CD4-positive, alpha-beta T cell treated with Interferon alpha-2 for 1 hour (primary cell): ENCODE measurements around the gene FBXL15.
A peak's percentile ranks its signal among the peaks of the same experiment; 100 is the strongest.
"Not testable (repeated sequence)": the region's sequence is repeated elsewhere in the genome, so short reads cannot be mapped to it uniquely, and the experiment has no call there.

Source experiments
- DNase-seq, 2 donors: peaks; one replicate each; pipeline ENCODE4 v3.0.0-alpha.2; 2020 to 2022

FBXL15 gene

DNA sequence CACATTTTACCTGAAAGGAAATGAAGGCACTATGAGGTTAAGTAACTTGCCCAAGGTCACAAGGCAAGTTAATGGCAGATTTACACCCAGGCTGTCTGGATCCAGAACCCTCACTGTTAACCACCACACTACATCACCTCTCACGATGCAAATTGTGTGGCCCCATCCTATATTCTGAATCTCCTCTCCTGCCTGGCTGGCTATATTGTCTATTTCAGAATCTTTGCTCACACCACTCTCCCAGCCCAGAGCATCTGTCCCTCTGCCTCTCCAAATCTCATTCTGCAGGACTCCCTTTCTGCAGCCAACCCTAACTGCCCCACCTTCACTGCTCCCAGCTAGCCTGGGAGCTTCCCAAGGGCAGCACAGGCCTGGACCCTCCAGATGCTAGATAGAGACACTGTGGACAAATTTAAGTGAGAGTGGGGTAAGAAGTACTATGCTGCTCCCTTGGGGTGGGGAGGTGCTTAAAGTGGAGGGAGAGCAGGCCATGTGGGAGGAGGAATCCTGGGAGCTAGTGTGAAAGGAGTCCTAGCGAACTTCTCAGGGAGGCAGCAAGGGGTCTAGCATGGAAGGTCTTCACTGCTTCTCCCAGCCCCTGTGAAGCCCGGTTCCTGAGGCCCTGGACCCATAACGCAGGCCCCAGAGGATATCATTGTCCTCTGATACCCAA is 11.0 kb downstream of the FBXL15 start:
- DNase-seq = no peak

DNA sequence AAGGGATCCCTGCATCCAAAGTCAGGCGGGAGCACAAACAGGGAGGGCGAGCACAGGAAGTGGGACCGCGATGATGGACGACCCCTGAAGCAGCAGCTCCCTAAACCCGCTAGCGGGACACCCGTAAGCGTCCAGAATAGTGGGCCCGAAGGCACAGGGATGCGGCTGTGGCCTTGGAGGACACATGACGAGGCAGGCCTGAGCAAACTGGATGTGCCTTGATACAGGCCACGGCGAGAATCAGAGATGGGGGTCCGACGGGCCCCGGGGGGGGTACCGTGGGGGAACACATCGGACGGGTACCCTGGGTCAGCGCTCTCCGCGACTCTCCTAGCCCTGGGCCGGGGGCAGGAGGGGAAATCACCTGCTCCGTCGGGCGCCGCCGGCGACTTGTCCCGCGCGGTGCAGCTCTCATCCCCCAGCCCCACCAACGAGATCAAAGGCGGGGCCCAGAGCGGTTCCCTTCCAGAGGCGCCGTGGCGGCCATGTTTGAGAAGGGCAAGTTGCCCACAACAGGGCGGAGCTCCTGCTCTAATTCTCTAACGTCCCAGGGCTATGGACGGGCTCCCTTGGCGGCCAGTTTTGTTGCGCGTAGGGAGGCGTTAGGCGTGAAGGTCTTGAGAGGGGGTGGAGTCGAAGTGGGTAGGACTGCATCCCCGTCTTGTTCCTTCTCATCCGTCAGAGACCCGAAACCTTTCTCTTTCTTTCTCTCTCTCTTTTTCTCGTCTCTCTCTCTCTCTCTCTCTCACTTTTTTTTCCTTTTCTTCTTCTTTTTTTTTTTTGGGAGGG is 11.7 kb downstream of the FBXL15 start, which contains the start of gene CUEDC2:
Gene CUEDC2 (minus strand): TSS at position 413 of the 789 bp plus-strand sequence. CDS start 7,386 bp downstream, outside the sequence.
- DNase-seq = peak; percentile 93 to 97

- DNase-seq = no peak
These were observed 13.0 kb downstream of the FBXL15 start for GRCh38 chr10:102433619-102434046.

DNA sequence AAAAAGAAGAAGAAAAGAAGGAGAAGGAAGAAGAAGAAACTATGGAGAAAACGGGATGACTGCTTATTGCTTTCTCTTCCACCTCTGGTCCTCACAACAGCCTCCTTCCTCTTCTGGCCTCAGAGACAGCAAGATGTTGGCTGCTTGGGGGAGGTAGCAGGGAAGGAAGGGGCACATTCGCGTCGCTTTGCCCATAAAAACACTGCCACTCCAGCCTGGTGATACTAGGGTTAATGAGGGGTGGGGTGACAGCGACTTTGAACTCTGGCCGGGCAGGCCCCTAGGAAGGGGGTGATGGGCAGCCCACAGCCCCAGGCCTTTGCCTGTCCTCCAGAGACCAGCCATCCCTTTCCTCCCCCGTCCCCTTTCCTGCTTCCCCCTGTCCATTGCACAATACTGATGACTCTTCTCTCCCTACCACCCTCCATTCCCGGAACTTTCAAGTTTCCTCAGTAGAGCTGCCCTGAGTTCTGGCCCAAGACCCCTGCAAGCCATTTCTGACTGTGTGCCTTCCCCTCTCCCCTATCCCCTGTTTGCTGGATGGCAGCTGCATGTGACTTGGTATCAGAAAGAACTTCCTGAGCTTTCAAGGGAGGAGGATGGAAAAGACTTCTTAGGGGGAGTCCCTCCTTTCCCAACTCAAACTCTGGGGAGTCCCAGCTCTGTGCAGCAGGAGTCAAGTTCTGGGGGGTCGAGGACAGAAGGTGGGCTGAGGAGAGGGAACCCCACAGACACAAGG is 13.9 kb downstream of the FBXL15 start:
- DNase-seq = no peak

DNA sequence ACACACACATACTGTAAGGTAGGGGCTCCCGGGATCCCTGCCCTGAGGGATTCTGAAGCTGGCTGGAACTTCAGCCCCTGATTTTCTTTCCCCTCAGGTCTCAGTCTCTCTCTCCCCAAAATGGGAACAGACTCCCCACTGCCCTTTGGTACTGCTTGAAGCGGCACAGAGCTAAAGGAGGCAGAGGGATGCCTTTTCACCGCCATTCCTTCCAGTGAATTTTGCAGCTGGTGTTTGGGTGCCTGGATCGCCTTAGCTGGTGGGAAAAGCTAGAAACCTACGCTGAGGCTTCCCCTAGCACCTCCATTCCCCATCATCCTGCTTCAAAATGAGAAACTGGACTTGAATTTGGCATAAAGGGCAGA is 14.5 kb downstream of the FBXL15 start:
- DNase-seq = no peak

- DNase-seq = peak; percentile 19 to 58
These were observed 15.0 kb downstream of the FBXL15 start for GRCh38 chr10:102435529-102436233.

GRCh38 chr10:102436312-102436711 is 15.7 kb downstream of the FBXL15 start:
- no peak for DNase-seq

GRCh38 chr10:102437515-102437914 is 16.9 kb downstream of the FBXL15 start:
- no peak for DNase-seq

- DNase-seq = no peak
These were observed 17.7 kb downstream of the FBXL15 start for GRCh38 chr10:102438374-102438773.

DNA sequence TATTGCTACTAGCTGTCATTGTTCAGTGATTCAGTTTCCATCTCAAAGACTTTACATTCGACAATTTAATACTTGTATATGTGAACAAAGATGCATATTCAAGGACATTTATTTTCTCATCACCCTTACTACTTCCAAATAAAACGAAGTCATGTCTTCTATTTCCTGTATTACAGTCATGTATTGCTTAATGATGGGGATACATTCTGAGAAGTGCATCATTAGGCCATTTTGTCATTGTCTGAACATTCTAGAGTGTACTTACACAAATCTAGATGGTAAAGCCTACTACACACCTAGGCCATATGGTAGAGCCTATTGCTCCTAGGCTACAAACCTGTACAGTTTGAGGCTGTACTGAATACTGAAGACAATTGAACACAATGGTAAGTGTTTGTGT is 24.2 kb downstream of the FBXL15 start:
- no peak for DNase-seq

DNA sequence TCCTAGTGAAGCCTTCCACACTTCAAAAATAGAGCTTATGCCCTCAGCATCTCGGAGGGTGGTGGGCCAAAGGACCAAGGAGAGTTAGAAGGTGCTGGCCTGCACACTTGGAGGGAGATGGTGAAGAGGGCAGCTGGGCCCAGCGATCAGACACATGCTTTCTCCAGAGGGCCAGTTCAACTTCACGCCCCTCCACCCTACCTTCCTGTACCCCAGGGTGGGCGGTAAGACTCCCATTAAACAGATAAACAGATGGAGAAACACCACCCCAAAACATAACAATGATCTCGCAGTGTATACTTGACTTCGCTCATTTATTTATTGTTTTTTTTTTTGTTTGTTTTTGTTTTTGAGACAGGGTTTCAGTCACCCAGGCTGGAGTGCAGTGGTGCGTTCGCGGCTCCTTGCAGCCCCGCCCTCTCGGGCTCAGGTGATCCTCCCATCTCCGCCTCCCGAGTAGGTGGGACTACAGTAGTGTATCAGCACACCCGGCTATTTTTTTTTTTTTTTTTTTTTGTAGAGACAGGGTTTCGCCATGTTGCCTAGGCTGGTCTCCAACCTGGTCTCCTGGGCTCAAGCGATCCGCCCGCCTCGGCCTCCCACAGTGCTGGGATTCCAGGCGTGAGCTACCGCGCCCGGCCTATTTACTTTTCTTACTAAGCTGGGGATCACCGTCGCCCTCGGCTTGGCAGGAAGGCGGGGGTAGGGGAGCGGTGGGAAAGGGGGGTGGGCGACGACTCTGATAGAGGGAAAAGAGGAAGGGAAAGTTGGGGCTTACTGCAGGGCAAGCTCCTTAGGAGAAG is 28.9 kb downstream of the FBXL15 start:
- peak; percentile 89 to 92 for DNase-seq

DNA sequence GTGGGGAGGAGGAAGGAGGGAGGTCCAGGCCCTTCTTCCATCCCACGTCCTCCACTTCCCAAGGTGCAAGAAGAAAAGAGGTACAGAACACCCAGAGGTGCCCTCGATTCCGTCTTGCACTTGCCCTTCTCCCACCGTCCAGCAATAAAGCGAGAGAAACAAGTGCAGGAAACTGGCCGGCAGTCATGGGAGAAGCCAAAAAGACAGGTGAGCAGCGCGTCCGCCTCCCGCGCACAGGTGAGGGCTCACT is 29.4 kb downstream of the FBXL15 start:
- DNase-seq = no peak

- peak; percentile 91 to 94 for DNase-seq
These were observed 29.9 kb downstream of the FBXL15 start for GRCh38 chr10:102450374-102451104.

DNA sequence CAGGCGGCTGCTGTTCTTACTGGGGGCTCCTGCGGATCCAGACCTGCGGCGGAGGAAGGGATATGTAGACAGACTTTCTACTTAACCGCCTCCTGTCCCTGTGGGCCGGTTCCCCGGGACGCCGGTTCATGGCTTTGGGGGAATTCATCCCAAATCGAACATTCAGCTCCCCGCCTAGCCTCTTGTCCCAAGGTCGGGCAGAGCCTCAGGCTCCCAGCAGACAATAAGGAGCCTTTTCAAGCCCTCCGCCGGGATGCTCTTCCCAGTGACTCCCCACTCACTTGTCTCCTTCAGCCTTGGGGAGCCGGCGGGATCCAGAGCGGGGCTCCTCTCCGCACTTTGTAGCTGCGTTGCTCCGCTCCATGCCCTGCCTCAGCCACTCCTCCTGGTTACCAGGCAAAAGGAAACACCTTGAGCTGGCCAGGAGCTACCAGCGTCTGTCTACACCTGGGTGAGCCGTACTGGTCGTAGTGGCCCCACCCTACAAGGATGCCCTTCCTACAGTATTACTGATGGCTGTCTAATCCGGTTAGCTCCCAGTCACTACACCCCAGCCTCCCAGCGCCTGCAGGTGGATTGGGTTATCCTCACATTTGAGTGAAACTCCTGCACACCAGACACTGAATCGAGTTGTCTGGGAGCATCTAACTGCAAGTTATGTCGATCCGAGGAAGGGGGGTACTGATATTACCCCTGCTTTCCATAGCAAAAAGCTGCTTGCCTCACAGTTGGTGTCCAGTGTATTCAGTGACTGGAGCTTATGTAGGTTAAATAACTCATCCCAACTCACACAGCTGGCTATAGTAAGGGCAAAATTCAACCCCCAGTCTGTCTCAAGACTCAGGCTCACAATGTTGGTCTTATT is 30.7 kb downstream of the FBXL15 start, which contains the start of gene C10orf95:
Gene C10orf95 (minus strand): TSS at position 439 of the 865 bp plus-strand sequence. CDS start 450 bp downstream, outside the sequence.
- DNase-seq = no peak

- DNase-seq = peak; percentile 33 to 58
These were observed 32.2 kb downstream of the FBXL15 start for GRCh38 chr10:102452672-102453340.

DNA sequence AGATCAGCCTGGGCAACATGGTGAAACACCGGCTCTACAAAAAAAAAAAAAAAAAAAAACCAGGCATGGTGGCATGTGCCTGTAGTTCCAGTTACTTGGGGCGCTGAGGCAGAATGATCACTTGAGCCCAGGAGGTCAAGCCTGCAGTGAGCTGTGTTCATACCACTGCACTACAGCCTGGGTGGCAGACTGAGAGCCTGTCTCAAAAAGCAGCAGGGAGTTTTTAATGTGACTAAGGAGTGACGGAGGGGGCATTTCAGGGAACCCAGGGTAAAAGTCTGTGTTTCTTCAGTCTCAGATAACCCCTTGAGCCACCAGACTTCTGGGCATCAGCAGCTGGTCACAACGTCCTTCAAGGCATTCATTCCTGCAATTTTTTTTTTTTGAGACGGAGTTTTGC is 32.9 kb downstream of the FBXL15 start:
- DNase-seq = no peak

GRCh38 chr10:102454662-102455487 is 34.2 kb downstream of the FBXL15 start:
- not testable (repeated sequence) for DNase-seq

GRCh38 chr10:102455893-102456471 is 35.3 kb downstream of the FBXL15 start:
- DNase-seq = peak in 1 of 2 donors; percentile 26
